SK-N-MC (cell line): ENCODE results near the gene RAB4A.

Experiments
- EZH2 ChIP-seq: fragments of 200-600 bp; sonication (generic); IDR thresholded peaks from one replicate; pipeline ENCODE4 v1.6.1; 2017; ENCODE audit warnings: antibody characterized with exemption
- FOXP2 ChIP-seq: optimal IDR thresholded peaks from 2 replicates; pipeline ENCODE3; 2011; ENCODE audit warnings: mild to moderate bottlenecking, moderate library complexity; ENCODE audit not compliant: insufficient read depth; ENCODE audit errors: extremely low read length, control extremely low read depth
- POLR2AphosphoS5 ChIP-seq: IDR thresholded peaks from 2 replicates; pipeline ENCODE4 v1.6.1; 2012; ENCODE audit warnings: mild to moderate bottlenecking, low read depth, low read length, borderline replicate concordance

GRCh38 chr1:229243638-229244037, 27.3 kb upstream of the RAB4A start:
- no peak for TF ChIP-seq EZH2
- TF ChIP-seq POLR2AphosphoS5: no peak
- TF ChIP-seq FOXP2: no peak
